OCI-LY7 (cell line): ENCODE measurements around the gene BCL2L13. TPM values are rescaled to one million over a fixed set of nuclear protein-coding genes. Genes with fewer than 3 reads are reported as not detected.
A peak's percentile ranks its signal among the peaks of the same experiment; 100 is the strongest.

Source experiments
- BruUV-seq: library from RNA; stranded (reverse); fragments of 400-500 nt; replicated peaks from 2 replicates; lab custom pipeline; 2021; lab: Mats Ljungman, UMichigan
- CTCF ChIA-PET: fragments of 300-600 bp; sonication (Branson Sonifier 250); formaldehyde crosslinking; loops from one replicate; lab custom pipeline; 2022; ENCODE audit warnings: antibody characterized with exemption; ENCODE audit not compliant: unreplicated experiment; lab: Charles Lee
- POLR2A ChIA-PET: fragments of 300-600 bp; sonication (Branson Sonifier 250); formaldehyde crosslinking; loops from one replicate; lab custom pipeline; 2022; ENCODE audit warnings: antibody characterized with exemption; lab: Charles Lee
- DNase-seq: peaks from one replicate; pipeline ENCODE4 v3.0.0-alpha.2; 2015; ENCODE audit warnings: low spot score
- H2AFZ ChIP-seq: fragments of 200-600 bp; sonication (generic), shearing (Covaris generic); 2 replicates; pipeline ENCODE4 v1.6.1; 2014; ENCODE audit warnings: mild to moderate bottlenecking, antibody characterized with exemption, low read length, moderate library complexity
- H3K27ac ChIP-seq: fragments of 200-600 bp; sonication (generic); 2 replicates; pipeline ENCODE4 v1.5.1; 2014; ENCODE audit warnings: mixed run types, low read depth, mild to moderate bottlenecking, moderate library complexity, low read length, inconsistent platforms; ENCODE audit not compliant: poor library complexity, severe bottlenecking
- H3K36me3 ChIP-seq: fragments of 200-600 bp; sonication (generic); 2 replicates; pipeline ENCODE4 v1.6.1; 2014; ENCODE audit warnings: mild to moderate bottlenecking, antibody characterized with exemption, low read length, moderate library complexity, mixed read lengths; ENCODE audit not compliant: insufficient read depth
- H3K4me1 ChIP-seq: fragments of 200-600 bp; sonication (generic); 2 replicates; pipeline ENCODE4 v1.5.1; 2014; ENCODE audit warnings: mild to moderate bottlenecking, low read length; ENCODE audit not compliant: insufficient read depth, poor library complexity, severe bottlenecking
- H3K4me2 ChIP-seq: fragments of 200-600 bp; sonication (generic); 2 replicates; pipeline ENCODE4 v1.6.1; 2014; ENCODE audit warnings: mild to moderate bottlenecking, low read length
- H3K4me3 ChIP-seq: fragments of 200-600 bp; sonication (generic); 2 replicates; pipeline ENCODE4 v1.5.1; 2014; ENCODE audit warnings: mild to moderate bottlenecking, low read depth, low read length; ENCODE audit not compliant: poor library complexity, severe bottlenecking
- H3K79me2 ChIP-seq: fragments of 200-600 bp; sonication (generic); 2 replicates; pipeline ENCODE4 v1.6.1; 2016; ENCODE audit warnings: low read depth, mild to moderate bottlenecking, low read length, moderate library complexity, mixed read lengths; ENCODE audit not compliant: insufficient read depth
- H3K9me2 ChIP-seq: fragments of 200-600 bp; sonication (generic); 2 replicates; pipeline ENCODE4 v1.6.1; 2016; ENCODE audit warnings: mild to moderate bottlenecking, low read length, mixed read lengths; ENCODE audit not compliant: insufficient read depth
- H3K9me3 ChIP-seq: fragments of 200-600 bp; sonication (generic); 2 replicates; pipeline ENCODE4 v1.6.1; 2014; ENCODE audit warnings: mild to moderate bottlenecking, mixed run types, low read length, mixed read lengths
- H4K20me1 ChIP-seq: fragments of 200-600 bp; sonication (generic); 2 replicates; pipeline ENCODE4 v1.6.1; 2014; ENCODE audit warnings: mild to moderate bottlenecking, antibody characterized with exemption, low read length, moderate library complexity, mixed read lengths; ENCODE audit not compliant: insufficient read depth
- CTCF ChIP-seq: fragments of 200-600 bp; sonication (generic); conservative IDR thresholded peaks from 2 replicates; pipeline ENCODE4 v1.5.1; 2014; ENCODE audit warnings: mild to moderate bottlenecking, antibody characterized with exemption, low read length, moderate library complexity, mixed read lengths
- EZH2phosphoT487 ChIP-seq: fragments of 200-600 bp; sonication (generic); IDR thresholded peaks from 2 replicates; pipeline ENCODE4 v1.6.1; 2018; ENCODE audit warnings: low read depth, borderline replicate concordance, mild to moderate bottlenecking, mixed run types, antibody characterized with exemption, low read length, moderate library complexity, mixed read lengths
- intact Hi-C: fragments of 100-400 bp; cut with micrococcal nuclease; formaldehyde crosslinking; loops from one replicate; pipeline ENCODE4 v1.10.0; 2022; ENCODE audit not compliant: unreplicated experiment
- total RNA-seq, 2 experiments: library from RNA; depleted of rRNA in 1 of 2; stranded (reverse); fragments of >200 nt in 1 of 2; shearing (Covaris generic) in 1 of 2; gene quantifications; 2 replicates each; pipeline ENCODE4 v1.2.3, GENCODE V29; 2014 to 2022

The BCL2L13 gene
- total RNA-seq, 2 experiments from 2014 or later: 25.2 to 38.3 TPM

- intact Hi-C loops: no loop called here
- Histone ChIP-seq H3K79me2 (no peaks in the 10 kb centered on the region), H4K20me1 (no peaks in the 10 kb centered on the region), H3K27ac (no peak overlapping the region), H3K4me3 (no peak overlapping the region), H3K4me2 (no peak overlapping the region), H3K9me2 (no peaks in the 10 kb centered on the region), H3K4me1 (peaks cover 17% of the 10 kb centered on the region), H2AFZ (no peak overlapping the region), H3K9me3 (no peaks in the 10 kb centered on the region), H3K36me3 (peaks cover 53% of the 10 kb centered on the region)
- no peak for DNase-seq
- ChIA-PET POLR2A (no interaction called here), CTCF (no interaction called here)
- TF ChIP-seq EZH2phosphoT487 (no peak), CTCF (no peak)
- no TSS peak for BruUV-seq
Measured at GRCh38 chr22:17703811-17704210, 65.3 kb downstream of the BCL2L13 start.

GRCh38 chr22:17705546-17705945, 67.0 kb downstream of the BCL2L13 start:
- intact Hi-C loops: no loop called here
- H3K36me3 ChIP-seq: peaks cover 53% of the 10 kb centered on the region
- TF ChIP-seq CTCF (no peak), EZH2phosphoT487 (no peak)
- no peaks in the 10 kb centered on the region for H3K9me2 ChIP-seq
- H2AFZ ChIP-seq: no peak overlapping the region
- BruUV-seq: no TSS peak
- peak overlapping the region; percentile 64 for H3K27ac ChIP-seq
- peak overlapping the region; percentile 56; the same call in 1 of the 2 replicates for H3K4me2 ChIP-seq
- no peaks in the 10 kb centered on the region for H4K20me1 ChIP-seq
- H3K4me1 ChIP-seq: peaks cover 17% of the 10 kb centered on the region
- CTCF ChIA-PET: no interaction called here
- H3K79me2 ChIP-seq: no peaks in the 10 kb centered on the region
- POLR2A ChIA-PET: interaction anchor here (1.0 to 1.3 kb wide), 2 partner anchors 17 to 144 kb away, joined by 3 to 5 read pairs; no protein-coding TSS in a partner anchor
- no peak overlapping the region for H3K4me3 ChIP-seq
- no peaks in the 10 kb centered on the region for H3K9me3 ChIP-seq
- no peak for DNase-seq
